HG03045 (cell line): ENCODE results near the gene ETNK2.
"Not testable (repeated sequence)": the region's sequence is repeated elsewhere in the genome, so short reads cannot be mapped to it uniquely, and the experiment has no call there.

Source experiments
- ATAC-seq: cut with Tn5 transposase; IDR thresholded peaks from one replicate; pipeline ENCODE4 v1.9.1; 2021; ENCODE audit warnings: mild to moderate bottlenecking, moderate library complexity; ENCODE audit not compliant: unreplicated experiment

The ETNK2 gene

GRCh38 chr1:204103431-204103741 is 48.5 kb downstream of the ETNK2 start:
- no peak for ATAC-seq

- no peak for ATAC-seq
Measured at GRCh38 chr1:204102739-204103430, 49.0 kb downstream of the ETNK2 start.

GRCh38 chr1:204102029-204102611 is 49.7 kb downstream of the ETNK2 start:
- ATAC-seq = no peak

GRCh38 chr1:204099754-204100153 is 52.1 kb downstream of the ETNK2 start:
- ATAC-seq = not testable (repeated sequence)

- no peak for ATAC-seq
Measured at GRCh38 chr1:204098683-204099082, 53.2 kb downstream of the ETNK2 start.

GRCh38 chr1:204096931-204097330 is 54.9 kb downstream of the ETNK2 start:
- ATAC-seq = no peak

GRCh38 chr1:204094856-204095634 is 56.8 kb downstream of the ETNK2 start:
- no peak for ATAC-seq

- ATAC-seq = no peak
Measured at GRCh38 chr1:204094313-204094729, 57.5 kb downstream of the ETNK2 start.

- ATAC-seq = no peak
Measured at GRCh38 chr1:204093781-204094180, 58.1 kb downstream of the ETNK2 start.

- ATAC-seq = no peak
Measured at GRCh38 chr1:204093421-204093717, 58.5 kb downstream of the ETNK2 start.

- no peak for ATAC-seq
Measured at GRCh38 chr1:204092632-204093420, 59.0 kb downstream of the ETNK2 start.

- no peak for ATAC-seq
Measured at GRCh38 chr1:204091787-204092312, 60.0 kb downstream of the ETNK2 start.

- ATAC-seq = no peak
Measured at GRCh38 chr1:204091066-204091465, 60.8 kb downstream of the ETNK2 start.

- ATAC-seq = not testable (repeated sequence)
Measured at GRCh38 chr1:204090132-204090531, 61.7 kb downstream of the ETNK2 start.

- no peak for ATAC-seq
Measured at GRCh38 chr1:204089044-204089751, 62.6 kb downstream of the ETNK2 start.

GRCh38 chr1:204088596-204088995 is 63.2 kb downstream of the ETNK2 start:
- no peak for ATAC-seq

- ATAC-seq = no peak
Measured at GRCh38 chr1:204087893-204088528, 63.8 kb downstream of the ETNK2 start.

- no peak for ATAC-seq
Measured at GRCh38 chr1:204087181-204087892, 64.5 kb downstream of the ETNK2 start.

- no peak for ATAC-seq
Measured at GRCh38 chr1:204085876-204086275, 66.0 kb downstream of the ETNK2 start.
